ENCODE data around the gene SAP30BP.
"Not testable (repeated sequence)": the region's sequence is repeated elsewhere in the genome, so short reads cannot be mapped to it uniquely, and the experiment has no call there.

Gene SAP30BP

GRCh38 chr17:75634376-75634740 lies 32.8 kb upstream of the SAP30BP start:
- DNase-seq = no peak

- DNase-seq = no peak
Observed at GRCh38 chr17:75634754-75635609, 32.2 kb upstream of the SAP30BP start.

GRCh38 chr17:75635610-75636202 lies 31.4 kb upstream of the SAP30BP start:
- no peak for DNase-seq

- DNase-seq = no peak
Observed at GRCh38 chr17:75636381-75637142, 30.6 kb upstream of the SAP30BP start.

- no peak for DNase-seq
Observed at GRCh38 chr17:75637143-75637538, 30.0 kb upstream of the SAP30BP start.

GRCh38 chr17:75637551-75637950 lies 29.6 kb upstream of the SAP30BP start:
- no peak for DNase-seq

- DNase-seq = not testable (repeated sequence)
Observed at GRCh38 chr17:75638039-75638438, 29.1 kb upstream of the SAP30BP start.

GRCh38 chr17:75638893-75639292 lies 28.2 kb upstream of the SAP30BP start:
- DNase-seq = no peak

GRCh38 chr17:75639327-75639726 lies 27.8 kb upstream of the SAP30BP start:
- no peak for DNase-seq

- no peak for DNase-seq
Observed at GRCh38 chr17:75639771-75640555, 27.2 kb upstream of the SAP30BP start.

- DNase-seq = no peak
Observed at GRCh38 chr17:75640556-75641119, 26.5 kb upstream of the SAP30BP start.

GRCh38 chr17:75641343-75641742 lies 25.8 kb upstream of the SAP30BP start:
- no peak for DNase-seq

- peak; percentile 12 for DNase-seq
Observed at GRCh38 chr17:75642182-75642783, 24.9 kb upstream of the SAP30BP start.

- no peak for DNase-seq
Observed at GRCh38 chr17:75642784-75643642, 24.1 kb upstream of the SAP30BP start.

GRCh38 chr17:75643643-75644017 lies 23.5 kb upstream of the SAP30BP start:
- no peak for DNase-seq

GRCh38 chr17:75645501-75645888 lies 21.6 kb upstream of the SAP30BP start:
- no peak for DNase-seq

- peak; percentile 52 for DNase-seq
Observed at GRCh38 chr17:75645889-75646637, 21.1 kb upstream of the SAP30BP start.

GRCh38 chr17:75646638-75646992 lies 20.5 kb upstream of the SAP30BP start:
- DNase-seq = no peak

- DNase-seq = no peak
Observed at GRCh38 chr17:75647061-75647460, 20.1 kb upstream of the SAP30BP start.

GRCh38 chr17:75647921-75648320 lies 19.2 kb upstream of the SAP30BP start:
- no peak for DNase-seq

GRCh38 chr17:75649687-75650086 lies 17.5 kb upstream of the SAP30BP start:
- no peak for DNase-seq
